HepG2 (cell line): ENCODE results near the gene COX4I2. TPM values are rescaled to one million over a fixed set of nuclear protein-coding genes. Genes with fewer than 3 reads are reported as not detected.

Source experiments
- ATAC-seq: fragments of 200-7000 bp; cut with Tn5 transposase; 3 replicates; pipeline ENCODE4 v1.9.1; 2020; ENCODE audit warnings: mild to moderate bottlenecking, moderate library complexity
- BruUV-seq: library from RNA; stranded (reverse); fragments of 400-500 nt; replicated peaks from 2 replicates; lab custom pipeline; 2021; lab: Mats Ljungman, UMichigan
- CTCF ChIA-PET: fragments of 300-600 bp; formaldehyde crosslinking; extraction: SDS; loops from one replicate; lab custom pipeline; 2021; ENCODE audit warnings: low total read pairs, inconsistent platforms, low intra/inter-chr PET ratio; lab: Yijun Ruan, JAX
- POLR2A ChIA-PET: fragments of 350-600 bp; sonication (Branson Sonifier 250); formaldehyde crosslinking; loops from one replicate; lab custom pipeline; 2020; ENCODE audit warnings: antibody characterized with exemption, inconsistent platforms; lab: Yijun Ruan, JAX
- DNase-seq: peaks from one replicate; pipeline ENCODE4 v3.0.0-alpha.2; 2015; ENCODE audit warnings: low spot score
- FAIRE-seq: peaks from 3 replicates; lab custom pipeline; 2011; peaks lifted over from hg19 to GRCh38; lab: Jason Lieb, UNC
- H2AFZ ChIP-seq: one replicate; pipeline ENCODE4 v1.6.1; 2011; ENCODE audit warnings: low read length, inconsistent platforms
- H3K27ac ChIP-seq: fragments of 300-600 bp; 3 replicates; pipeline ENCODE4 v1.8.0; 2011; ENCODE audit warnings: mixed run types, mild to moderate bottlenecking, mixed read lengths, low read length, inconsistent platforms; ENCODE audit not compliant: insufficient read depth; ENCODE audit errors: extremely low read length
- H3K27me3 ChIP-seq, 2 experiments: fragments of 200-600 bp in 1 of 2; 2 replicates in 1 of 2; 3 replicates in 1 of 2; pipeline versions ENCODE4 v1.6.0 to v1.8.0; 2011; ENCODE audit warnings: low read length in 2 of 2, mild to moderate bottlenecking in 2 of 2, moderate library complexity in 2 of 2, inconsistent platforms in 1 of 2; ENCODE audit not compliant: insufficient read depth in 2 of 2, control insufficient read depth in 1 of 2
- H3K36me3 ChIP-seq, 2 experiments: fragments of 200-600 bp in 1 of 2; replicated peaks in 1 of 2; 2 replicates in 1 of 2; 3 replicates in 1 of 2; pipeline versions ENCODE4 v1.5.1 to v1.8.0; 2011; ENCODE audit warnings: low read length in 2 of 2, inconsistent platforms in 1 of 2; ENCODE audit not compliant: insufficient read depth in 2 of 2, control insufficient read depth in 1 of 2
- H3K4me1 ChIP-seq: 2 replicates; pipeline ENCODE4 v1.5.1; 2012; ENCODE audit warnings: low read length, inconsistent platforms; ENCODE audit not compliant: insufficient read depth
- H3K4me2 ChIP-seq: 2 replicates; pipeline ENCODE4 v1.6.0; 2011; ENCODE audit warnings: low read depth, low read length, inconsistent platforms
- H3K4me3 ChIP-seq, 3 experiments: fragments of 200-600 bp in 1 of 3; sonication (generic), shearing (Covaris generic) in 1 of 3; replicated peaks in 1 of 3; 2 replicates each; pipeline ENCODE4 v1.5.1; 2011 to 2016; ENCODE audit warnings: low read length in 3 of 3, inconsistent platforms in 2 of 3, low read depth in 2 of 3, mild to moderate bottlenecking in 2 of 3, control low read depth in 1 of 3, mixed read lengths in 1 of 3; ENCODE audit not compliant: insufficient read depth in 1 of 3
- H3K79me2 ChIP-seq: one replicate; pipeline ENCODE4 v1.6.1; 2011; ENCODE audit warnings: low read length, inconsistent platforms; ENCODE audit not compliant: insufficient read depth
- H3K9ac ChIP-seq: 2 replicates; pipeline ENCODE4 v1.6.0; 2011; ENCODE audit warnings: mild to moderate bottlenecking, low read depth, low read length, inconsistent platforms; ENCODE audit not compliant: insufficient read depth
- H3K9me3 ChIP-seq: 2 replicates; pipeline ENCODE4 v1.5.1; 2012; ENCODE audit warnings: mild to moderate bottlenecking, low read length
- H4K20me1 ChIP-seq: 2 replicates; pipeline ENCODE4 v1.6.0; 2011; ENCODE audit warnings: inconsistent platforms, mild to moderate bottlenecking, low read length, moderate library complexity; ENCODE audit not compliant: insufficient read depth
- FOXC1 ChIP-seq: sonication (generic); formaldehyde crosslinking; IDR thresholded peaks from 2 replicates; pipeline ENCODE4 v1.8.0; 2022; ENCODE audit warnings: mild to moderate bottlenecking, missing genetic modification reagents, borderline replicate concordance
- NFAT5 ChIP-seq: sonication (generic); formaldehyde crosslinking; IDR thresholded peaks from 2 replicates; pipeline ENCODE4 v1.4.0; 2020; ENCODE audit warnings: missing genetic modification reagents
- RFX3 ChIP-seq: IDR thresholded peaks from 2 replicates; pipeline ENCODE4 v1.6.1; 2016; ENCODE audit warnings: missing biosample characterization, missing genetic modification reagents
- THYN1 ChIP-seq: sonication (generic); formaldehyde crosslinking; IDR thresholded peaks from 2 replicates; pipeline ENCODE4 v1.8.1; 2023; ENCODE audit warnings: low read depth, mild to moderate bottlenecking, moderate library complexity, missing genetic modification reagents, borderline replicate concordance
- ZNF317 ChIP-seq: sonication (generic); formaldehyde crosslinking; IDR thresholded peaks from 2 replicates; pipeline ENCODE4 v1.5.0; 2020; ENCODE audit warnings: mild to moderate bottlenecking, missing genetic modification reagents
- ZNF414 ChIP-seq: sonication (generic); formaldehyde crosslinking; IDR thresholded peaks from 2 replicates; pipeline ENCODE4 v1.5.0; 2020; ENCODE audit warnings: missing genetic modification reagents
- ZNF563 ChIP-seq: sonication (generic); formaldehyde crosslinking; IDR thresholded peaks from 2 replicates; pipeline ENCODE4 v1.8.0; 2022; ENCODE audit warnings: mild to moderate bottlenecking, moderate library complexity, missing genetic modification reagents
- ZNF605 ChIP-seq: sonication (generic); formaldehyde crosslinking; IDR thresholded peaks from 2 replicates; pipeline ENCODE4 v1.8.0; 2022; ENCODE audit warnings: mild to moderate bottlenecking, missing genetic modification reagents
- WGBS: methylation state at CpG from one replicate; pipeline ENCODE4 v1.1.6; 2017; ENCODE audit warnings: low lambda C conversion rate; 5-methylcytosine and 5-hydroxymethylcytosine counted together
- in situ Hi-C: cut with HindIII; loops from 2 replicates; pipeline ENCODE4 v1.10.0; 2017; ENCODE audit warnings: low pct_unique_long_range_greater_than_20kb; ENCODE audit not compliant: extremely low pct_ligation_motif_present
- intact Hi-C: fragments of 100-400 bp; cut with micrococcal nuclease; formaldehyde crosslinking; loops from one replicate; pipeline ENCODE4 v1.10.0; 2022; ENCODE audit not compliant: unreplicated experiment
- polyA plus RNA-seq, 8 experiments: library from polyadenylated mRNA; depleted of rRNA in 3 of 8; stranded (reverse) in 7 of 8; unstranded in 1 of 8; fragments of >200 nt; fragmentation: Illumina TruSeq in 4 of 8; extraction: Trizol in 4 of 8; gene quantifications; 2 replicates each; pipeline versions ENCODE4 v1.2.1 to v1.2.3, GENCODE V29; 2011 to 2016; ENCODE audit warnings: low read depth in 4 of 8, missing spikeins in 1 of 8, mixed read lengths in 1 of 8; ENCODE audit not compliant: insufficient read depth in 1 of 8
- total RNA-seq, 5 experiments: library from RNA; depleted of rRNA; stranded (reverse); fragments of >200 nt; fragmentation: Illumina TruSeq; extraction: Trizol; gene quantifications; 2 replicates each; pipeline ENCODE4 v1.2.3, GENCODE V29; 2016; ENCODE audit warnings: low read depth in 1 of 5
- TF ChIP-seq, protein P1 (sequence below), 2 experiments: fragments of 450-650 bp in 1 of 2; sonication (generic) in 1 of 2; formaldehyde crosslinking in 1 of 2; IDR thresholded peaks; 2 replicates each; pipeline versions ENCODE4 v1.6.1 to v1.8.0; 2016 to 2022; ENCODE audit warnings: antibody characterized with exemption in 1 of 2, mild to moderate bottlenecking in 1 of 2, missing genetic modification reagents in 1 of 2

COX4I2 gene
- total and polyA plus RNA-seq, 2 of the 13 experiments (the other 11 are each of a cell fraction or from before 2014, with no cell fraction given) = 1.1 TPM; not detected in 1

DNA sequence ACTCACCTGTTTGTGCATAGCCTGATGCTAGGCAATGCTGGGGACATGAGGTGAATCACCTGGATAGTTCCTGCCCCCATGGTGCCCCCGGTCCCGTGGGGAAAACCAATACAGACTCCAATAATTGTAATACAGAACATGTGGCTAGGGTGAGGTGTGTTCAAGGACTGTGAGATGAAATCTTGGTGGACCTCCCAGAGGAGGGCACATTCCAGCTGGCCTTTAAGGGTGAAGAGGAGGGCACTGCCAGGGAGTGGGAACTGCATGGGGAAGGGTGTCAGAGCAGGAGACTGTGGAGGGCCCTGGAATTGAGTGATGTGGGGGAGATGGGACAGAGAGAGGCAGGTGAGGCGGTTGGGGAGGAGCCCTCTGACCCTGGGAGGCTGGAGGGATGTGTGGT, 2.5 kb downstream of the COX4I2 start:
- H2AFZ ChIP-seq = no peak overlapping the region
- 4% methylated on average over 3 of the region's 3 CpGs for WGBS
- H3K4me1 ChIP-seq = peaks cover 32% of the 10 kb centered on the region
- CTCF ChIA-PET = no interaction called here
- H3K79me2 ChIP-seq = no peaks in the 10 kb centered on the region
- DNase-seq = no peak
- POLR2A ChIA-PET = interaction anchor here (1.0 to 1.5 kb wide), 3 partner anchors 24 to 99 kb away, joined by 4 to 5 read pairs (median 4); partner anchors contain the start of gene TPX2
- in situ Hi-C loops (no loop called here), intact Hi-C loops (no loop called here)
- H3K9ac ChIP-seq = no peak overlapping the region
- no peak for ATAC-seq
- H3K9me3 ChIP-seq = no peaks in the 10 kb centered on the region
- no peak overlapping the region for H3K27ac ChIP-seq
- FAIRE-seq = no peak
- H3K27me3 ChIP-seq = peaks cover 13 to 31% of the 10 kb centered on the region in 2 experiments; a peak in 3 of 5 replicates
- H3K4me3 ChIP-seq = no peak overlapping the region
- no TSS peak for BruUV-seq
- no peak overlapping the region for H3K4me2 ChIP-seq
- H3K36me3 ChIP-seq = no peaks in the 10 kb centered on the region
- no peaks in the 10 kb centered on the region for H4K20me1 ChIP-seq
- TF ChIP-seq ZNF563 (CRISPR knock-in tag) (no peak), ZNF605 (CRISPR knock-in tag) (0 out of 2 replicates have a peak, but pooled peaks have one; percentile 19), THYN1 (CRISPR knock-in tag) (no peak), ZNF414 (CRISPR knock-in tag) (no peak), ZNF317 (no peak), RFX3 (no peak), FOXC1 (no peak), NFAT5 (CRISPR knock-in tag) (no peak)
- TF ChIP-seq, protein P1, sequence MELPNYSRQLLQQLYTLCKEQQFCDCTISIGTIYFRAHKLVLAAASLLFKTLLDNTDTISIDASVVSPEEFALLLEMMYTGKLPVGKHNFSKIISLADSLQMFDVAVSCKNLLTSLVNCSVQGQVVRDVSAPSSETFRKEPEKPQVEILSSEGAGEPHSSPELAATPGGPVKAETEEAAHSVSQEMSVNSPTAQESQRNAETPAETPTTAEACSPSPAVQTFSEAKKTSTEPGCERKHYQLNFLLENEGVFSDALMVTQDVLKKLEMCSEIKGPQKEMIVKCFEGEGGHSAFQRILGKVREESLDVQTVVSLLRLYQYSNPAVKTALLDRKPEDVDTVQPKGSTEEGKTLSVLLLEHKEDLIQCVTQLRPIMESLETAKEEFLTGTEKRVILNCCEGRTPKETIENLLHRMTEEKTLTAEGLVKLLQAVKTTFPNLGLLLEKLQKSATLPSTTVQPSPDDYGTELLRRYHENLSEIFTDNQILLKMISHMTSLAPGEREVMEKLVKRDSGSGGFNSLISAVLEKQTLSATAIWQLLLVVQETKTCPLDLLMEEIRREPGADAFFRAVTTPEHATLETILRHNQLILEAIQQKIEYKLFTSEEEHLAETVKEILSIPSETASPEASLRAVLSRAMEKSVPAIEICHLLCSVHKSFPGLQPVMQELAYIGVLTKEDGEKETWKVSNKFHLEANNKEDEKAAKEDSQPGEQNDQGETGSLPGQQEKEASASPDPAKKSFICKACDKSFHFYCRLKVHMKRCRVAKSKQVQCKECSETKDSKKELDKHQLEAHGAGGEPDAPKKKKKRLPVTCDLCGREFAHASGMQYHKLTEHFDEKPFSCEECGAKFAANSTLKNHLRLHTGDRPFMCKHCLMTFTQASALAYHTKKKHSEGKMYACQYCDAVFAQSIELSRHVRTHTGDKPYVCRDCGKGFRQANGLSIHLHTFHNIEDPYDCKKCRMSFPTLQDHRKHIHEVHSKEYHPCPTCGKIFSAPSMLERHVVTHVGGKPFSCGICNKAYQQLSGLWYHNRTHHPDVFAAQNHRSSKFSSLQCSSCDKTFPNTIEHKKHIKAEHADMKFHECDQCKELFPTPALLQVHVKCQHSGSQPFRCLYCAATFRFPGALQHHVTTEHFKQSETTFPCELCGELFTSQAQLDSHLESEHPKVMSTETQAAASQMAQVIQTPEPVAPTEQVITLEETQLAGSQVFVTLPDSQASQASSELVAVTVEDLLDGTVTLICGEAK (IDR thresholded peaks at IDR 0.05) = no peak
- TF ChIP-seq, protein P1 (CRISPR knock-in tag; IDR thresholded peaks at IDR 0.05) = no peak
